Transverse colon (tissue), 4 donors: ENCODE results near the gene USP2.

Experiments
- CTCF ChIP-seq, 5 experiments: fragments of 200-600 bp in 3 of 5; fragments of 450-650 bp in 2 of 5; sonication (generic) in 3 of 5; IDR thresholded peaks; 1 replicate in 2 of 5; 2 replicates in 3 of 5; pipeline ENCODE4 v1.5.1; 2016 to 2017; ENCODE audit warnings: antibody characterized with exemption in 5 of 5, inconsistent platforms in 3 of 5, mild to moderate bottlenecking in 2 of 5, moderate library complexity in 1 of 5
- EP300 ChIP-seq: sonication (generic); formaldehyde crosslinking; IDR thresholded peaks from one replicate; pipeline ENCODE4 v1.6.1; 2017; ENCODE audit warnings: antibody characterized with exemption, low read depth
- POLR2AphosphoS5 ChIP-seq, 3 donors: sonication (generic); formaldehyde crosslinking; IDR thresholded peaks; one replicate each; pipeline ENCODE4 v1.6.1; 2016; ENCODE audit warnings: antibody characterized with exemption in 3 of 3

- TF ChIP-seq EP300: no peak
- TF ChIP-seq CTCF (IDR thresholded peaks at IDR 0.05): no peak
- TF ChIP-seq POLR2AphosphoS5 (IDR thresholded peaks at IDR 0.05): no peak
Measured at GRCh38 chr11:119424276-119424675, 42.8 kb upstream of the USP2 start.
